GM21737 (cell line): ENCODE data around the gene PRR16.

Experiments
- ATAC-seq: cut with Tn5 transposase; IDR thresholded peaks from one replicate; pipeline ENCODE4 v1.9.1; 2021; ENCODE audit warnings: mild to moderate bottlenecking, moderate library complexity; ENCODE audit not compliant: unreplicated experiment

Gene PRR16

GRCh38 chr5:120706877-120707276 lies 242.8 kb downstream of the PRR16 start:
- no peak for ATAC-seq

GRCh38 chr5:120717381-120717780 lies 253.3 kb downstream of the PRR16 start:
- ATAC-seq: no peak

DNA sequence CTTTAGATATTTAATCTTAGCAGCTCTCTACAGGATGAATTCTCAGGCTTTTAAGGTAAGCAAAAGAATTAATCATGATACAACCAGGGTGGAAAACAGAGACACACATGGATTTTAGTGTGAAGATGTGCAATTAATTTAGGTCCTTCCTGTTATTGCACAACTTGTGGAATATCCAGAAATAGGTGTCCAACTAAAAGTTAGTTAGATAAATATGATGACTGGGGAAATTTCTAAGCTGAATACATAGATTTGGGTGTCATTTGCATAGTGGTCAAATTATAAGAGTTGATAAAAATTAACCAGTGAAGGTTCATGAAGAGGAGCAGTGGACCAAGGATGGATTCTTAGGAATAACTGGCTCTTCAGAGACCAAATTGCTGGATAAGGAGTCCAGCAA lies 266.1 kb downstream of the PRR16 start:
- ATAC-seq: no peak

- ATAC-seq: no peak
These were observed 269.9 kb downstream of the PRR16 start for GRCh38 chr5:120734033-120734432.

GRCh38 chr5:120735076-120735475 lies 271.0 kb downstream of the PRR16 start:
- ATAC-seq: no peak
